HG02623 (cell line): ENCODE measurements around the gene RBMX.
"Not testable (repeated sequence)": the region's sequence is repeated elsewhere in the genome, so short reads cannot be mapped to it uniquely, and the experiment has no call there.

Experiments used
- ATAC-seq: cut with Tn5 transposase; IDR thresholded peaks from one replicate; pipeline ENCODE4 v1.9.1; 2021; ENCODE audit warnings: moderate library complexity; ENCODE audit not compliant: unreplicated experiment

Gene RBMX

DNA sequence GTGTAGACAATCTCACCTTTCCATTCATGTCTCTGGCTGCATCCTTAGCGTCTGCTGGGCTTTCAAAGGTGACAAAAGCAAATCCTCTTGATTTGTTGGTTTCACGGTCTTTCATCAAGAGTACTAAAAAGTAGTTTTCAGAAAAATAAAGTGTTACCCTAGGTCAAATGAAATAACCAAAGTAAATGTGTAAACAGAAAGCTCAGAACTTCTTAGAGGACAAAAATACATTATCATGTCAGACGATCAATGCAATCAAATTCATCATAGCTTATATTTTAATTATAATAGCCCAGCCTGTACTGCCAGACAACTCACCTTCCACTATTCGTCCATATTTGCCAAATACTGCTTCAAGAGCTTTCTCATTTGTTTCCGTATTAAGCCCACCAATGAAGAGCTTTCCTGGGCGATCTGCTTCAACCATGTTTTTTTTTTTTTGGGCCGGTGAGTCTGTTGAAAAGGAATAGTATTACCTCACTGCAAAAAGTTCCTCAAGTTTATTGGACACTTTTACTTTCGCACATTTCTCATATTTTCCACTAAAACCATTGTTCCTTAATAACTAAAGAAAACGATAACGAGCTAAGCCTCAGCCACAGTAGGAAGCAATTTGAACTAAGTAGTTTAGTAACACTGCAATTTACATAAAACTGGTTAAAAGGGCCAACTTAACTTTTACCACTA lies 1.4 kb downstream of the RBMX start:
- no peak for ATAC-seq

DNA sequence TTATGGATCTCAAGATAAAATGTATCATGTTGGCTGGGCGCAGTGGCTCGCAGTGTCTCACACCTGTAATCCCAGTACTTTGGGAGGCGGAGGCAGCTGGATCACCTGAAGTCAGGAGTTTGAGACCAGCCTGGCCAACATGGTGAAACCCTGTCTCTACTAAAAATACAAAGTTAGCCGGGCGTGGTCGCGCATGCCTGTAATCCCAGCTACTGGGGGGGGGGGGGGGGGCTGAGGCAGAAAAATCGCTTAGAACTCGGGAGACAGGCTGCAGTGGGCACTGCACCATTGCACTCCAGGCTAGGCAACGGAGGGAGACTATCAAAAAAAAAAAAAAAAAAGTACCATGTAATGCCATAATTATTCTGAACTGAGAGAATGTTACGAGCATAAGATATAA lies 2.1 kb downstream of the RBMX start:
- ATAC-seq = no peak

DNA sequence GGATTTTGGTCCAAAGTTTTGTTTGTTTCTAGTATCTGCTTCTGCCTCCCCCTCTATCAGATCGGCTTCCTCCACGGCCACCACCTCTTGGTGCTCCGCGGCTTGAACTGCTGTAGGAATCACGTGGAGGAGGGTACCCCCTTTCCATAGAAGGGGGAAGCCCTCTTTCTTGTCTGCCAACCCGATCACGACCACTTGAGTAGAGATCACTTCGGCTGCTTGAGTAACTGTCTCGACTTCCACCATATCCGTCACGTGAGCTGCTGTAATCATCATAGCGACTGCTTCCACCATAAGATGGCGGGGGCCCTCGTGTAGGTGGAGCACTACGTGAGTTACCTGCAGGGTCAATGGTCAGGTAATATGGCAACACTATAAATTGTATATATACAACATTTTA lies 6.4 kb downstream of the RBMX start:
- ATAC-seq = not testable (repeated sequence)

DNA sequence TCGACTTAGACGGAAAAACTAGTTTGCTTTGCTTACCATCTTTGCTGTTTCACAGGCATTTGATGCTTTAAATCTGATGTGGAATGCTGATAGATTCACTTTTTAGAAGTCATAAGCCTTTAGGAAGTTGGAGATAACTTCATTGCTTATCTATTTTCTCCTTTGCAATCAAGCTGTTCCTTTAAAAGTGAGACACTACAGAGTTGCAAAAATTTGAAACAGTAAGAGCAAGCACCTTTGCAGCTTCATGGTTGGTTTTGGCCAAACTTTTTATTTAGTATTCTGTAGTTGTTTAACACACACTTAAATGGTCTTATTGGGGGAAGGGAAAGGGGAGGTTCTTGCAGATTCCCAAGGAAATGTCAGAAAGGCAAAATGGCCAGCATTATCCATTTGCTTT lies 7.3 kb downstream of the RBMX start:
- ATAC-seq = not testable (repeated sequence)

DNA sequence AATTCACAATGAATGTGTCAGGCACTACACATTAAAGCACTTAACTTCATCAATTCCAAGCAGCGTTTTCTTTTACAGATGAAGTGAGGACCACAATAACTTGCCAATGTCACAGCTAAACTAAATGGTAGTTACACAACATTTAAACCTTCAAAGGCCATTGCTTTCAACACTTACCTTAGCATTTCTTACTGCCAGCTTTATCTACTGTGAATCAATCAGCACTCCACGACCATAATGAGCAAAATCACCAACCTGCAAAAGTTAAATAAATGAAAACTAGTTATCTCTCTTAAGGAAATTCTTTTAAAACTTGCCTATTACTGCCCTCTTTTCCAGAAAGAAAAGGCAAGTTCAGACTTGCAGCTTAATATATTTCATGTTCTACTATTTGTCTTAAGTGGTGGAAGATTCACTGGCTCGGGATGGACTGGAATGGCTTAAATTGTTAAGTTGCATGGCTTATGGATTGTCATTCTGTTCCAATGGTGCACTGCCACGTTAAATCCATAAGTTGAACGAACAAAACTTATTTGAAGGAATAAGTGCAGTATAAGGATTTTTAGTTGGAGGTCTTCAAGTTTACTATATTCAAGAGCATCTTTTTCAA lies 8.3 kb downstream of the RBMX start:
- no peak for ATAC-seq

DNA sequence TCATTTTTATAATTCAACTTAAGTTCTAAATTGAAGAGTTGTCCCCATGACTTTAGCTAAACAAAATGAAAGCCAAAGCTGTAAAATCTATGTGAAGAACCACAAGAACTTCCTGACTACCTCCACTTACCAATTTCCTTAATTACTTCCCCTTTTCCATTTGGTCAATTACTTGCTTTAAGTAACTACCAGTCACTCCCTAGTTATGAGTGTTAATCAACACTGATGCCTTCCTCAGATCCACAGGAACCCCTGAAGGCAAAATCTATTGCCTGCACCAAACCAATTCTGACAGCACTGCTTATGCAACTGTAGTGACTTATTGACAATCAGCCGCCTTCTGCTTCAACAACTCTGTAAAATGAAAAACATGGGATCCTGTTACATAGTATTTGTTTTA lies 10.5 kb downstream of the RBMX start:
- ATAC-seq = no peak

DNA sequence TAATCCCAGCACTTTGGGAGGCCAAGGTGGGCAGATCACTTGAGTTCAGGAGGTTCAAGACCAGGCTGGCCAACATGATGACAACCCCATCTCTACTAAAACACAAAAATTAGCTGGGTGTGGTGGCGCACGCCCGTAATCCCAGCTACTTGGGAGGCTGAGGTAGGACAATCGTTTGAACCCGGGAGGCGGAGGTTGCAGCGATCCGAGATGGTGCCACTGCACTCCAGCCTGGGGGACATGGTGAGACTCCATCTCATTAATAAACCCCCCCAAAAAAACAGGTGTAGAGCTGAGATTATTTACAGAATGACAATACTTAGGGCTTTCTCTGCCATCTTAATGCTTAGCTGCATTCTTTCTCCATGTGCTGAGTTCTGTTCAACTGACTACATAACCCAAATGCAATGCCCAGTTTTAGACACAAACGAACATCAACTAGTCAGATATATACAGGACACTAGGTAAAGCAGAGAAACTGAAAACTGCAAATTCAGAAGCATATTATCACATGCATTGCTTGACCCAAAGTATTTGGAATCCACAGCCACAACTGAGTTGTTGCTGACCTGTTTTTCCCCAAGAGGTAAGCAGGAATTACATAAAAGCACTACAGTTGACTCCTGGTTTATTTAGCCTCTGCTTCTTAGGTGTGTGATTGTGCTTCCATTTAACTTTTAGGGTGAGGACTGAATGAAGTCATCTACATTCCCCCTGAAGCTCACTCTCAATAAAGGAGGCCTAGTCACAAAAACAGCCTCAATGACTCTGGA lies 12.1 kb downstream of the RBMX start:
- no peak for ATAC-seq

DNA sequence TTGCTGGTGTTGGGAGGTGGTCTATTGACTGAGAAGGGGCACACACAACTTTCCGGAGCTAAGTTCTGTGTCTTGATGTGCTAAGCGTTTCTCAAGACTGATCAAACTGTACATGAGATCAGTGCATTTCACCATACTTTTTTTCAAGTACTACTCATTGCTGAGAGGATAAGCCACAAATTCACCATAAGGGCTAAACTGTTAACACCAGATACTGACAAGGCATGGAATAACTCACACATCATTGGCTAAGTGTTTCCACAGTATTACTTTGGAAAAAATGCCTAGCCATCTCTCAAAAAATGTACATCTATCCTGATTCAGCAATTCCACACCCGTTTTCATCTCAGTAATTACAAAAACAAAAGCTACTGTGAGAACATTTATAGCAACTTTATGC lies 13.0 kb downstream of the RBMX start:
- no peak for ATAC-seq

DNA sequence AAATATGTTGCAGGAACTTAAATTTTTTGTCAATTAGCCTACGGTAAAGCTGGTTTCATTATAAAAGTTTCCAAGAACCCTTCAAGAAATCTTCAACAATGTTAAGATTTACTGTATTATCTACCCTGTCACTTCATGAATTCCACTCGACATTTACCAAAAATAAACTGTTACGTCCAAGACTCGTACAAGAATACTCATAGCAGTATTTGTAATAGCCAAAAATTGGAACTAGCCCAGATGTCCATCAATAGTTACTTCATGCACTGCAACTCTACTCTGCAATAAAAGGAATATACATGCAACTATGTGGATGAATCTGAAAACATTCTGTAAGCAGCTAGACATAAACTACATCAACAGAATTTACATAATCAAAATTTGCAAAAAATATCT lies 13.4 kb downstream of the RBMX start:
- ATAC-seq = no peak

DNA sequence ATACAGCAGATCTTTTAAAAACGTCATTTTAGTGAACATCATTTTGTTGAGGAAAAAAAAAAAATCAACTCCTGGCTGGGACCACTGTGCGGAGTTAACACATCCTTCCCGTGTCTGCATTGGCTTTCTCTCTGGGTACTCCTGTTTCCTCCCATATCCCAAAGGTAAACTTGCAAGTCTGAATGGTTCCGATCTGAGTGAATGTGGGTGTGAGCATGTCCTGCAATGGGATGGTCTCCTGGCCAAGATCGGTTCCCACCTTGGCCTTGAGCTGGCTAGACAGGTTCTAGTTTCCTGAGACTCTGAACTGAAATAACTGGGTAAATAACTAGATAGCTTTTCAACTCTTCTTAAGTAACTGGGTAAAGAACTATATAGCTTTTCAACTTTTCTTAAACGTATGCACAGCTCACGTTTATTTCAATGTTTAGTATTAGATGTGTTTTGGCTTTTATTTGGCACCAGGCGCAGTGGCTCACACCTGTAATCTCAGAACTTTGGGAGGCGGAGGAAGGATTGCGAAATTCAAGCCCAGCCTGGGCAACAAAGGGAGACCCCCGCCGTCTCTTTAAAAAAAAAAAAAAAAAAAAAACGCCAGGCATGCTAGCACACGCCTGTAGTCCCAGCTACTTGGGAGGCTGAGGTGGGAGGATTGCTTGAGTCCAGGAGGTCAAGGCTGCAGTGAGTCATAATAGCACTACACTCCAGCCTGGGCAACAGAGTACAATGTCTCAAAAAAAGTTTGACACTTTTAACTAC lies 14.0 kb downstream of the RBMX start:
- no peak for ATAC-seq

DNA sequence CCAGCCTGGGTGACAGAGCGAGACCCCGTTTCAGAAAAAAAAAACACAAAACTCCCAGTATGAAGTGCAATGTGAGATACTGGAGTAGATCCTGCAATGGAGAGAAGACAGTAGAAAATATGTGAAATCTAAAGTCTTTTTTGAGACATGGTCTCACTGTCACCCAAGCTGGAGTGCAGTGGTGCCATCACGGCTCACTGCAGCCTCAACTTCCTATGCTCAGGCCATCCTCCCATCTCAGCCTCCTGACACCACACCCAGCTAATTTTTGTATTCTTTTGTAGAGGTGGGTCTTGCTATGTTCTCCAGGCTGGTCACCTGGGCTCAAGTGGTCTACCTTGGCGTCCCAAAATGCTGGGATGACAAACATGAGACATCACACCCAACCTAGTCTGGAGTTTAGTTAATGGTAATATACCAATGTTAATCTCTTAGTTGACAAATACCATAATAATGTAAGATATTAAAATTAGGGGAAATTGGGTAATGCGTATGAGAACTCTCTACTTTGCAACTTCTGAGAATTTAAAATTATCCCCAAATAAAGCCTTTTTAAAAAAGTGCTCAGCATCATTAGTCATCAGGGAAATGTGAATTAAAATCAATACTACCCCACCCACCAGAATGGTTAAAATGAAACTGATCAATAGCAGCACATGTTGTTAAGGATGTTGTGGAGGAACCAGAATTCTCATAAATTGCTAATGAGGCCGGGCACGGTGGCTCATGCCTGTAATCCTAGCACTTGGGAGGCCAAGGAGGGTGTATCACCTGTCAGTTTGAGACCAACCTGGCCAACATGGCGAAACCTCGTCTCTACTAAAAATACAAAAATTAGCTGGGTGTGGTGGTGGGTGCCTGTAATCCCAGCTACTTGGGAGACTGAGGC lies 15.0 kb downstream of the RBMX start:
- no peak for ATAC-seq

DNA sequence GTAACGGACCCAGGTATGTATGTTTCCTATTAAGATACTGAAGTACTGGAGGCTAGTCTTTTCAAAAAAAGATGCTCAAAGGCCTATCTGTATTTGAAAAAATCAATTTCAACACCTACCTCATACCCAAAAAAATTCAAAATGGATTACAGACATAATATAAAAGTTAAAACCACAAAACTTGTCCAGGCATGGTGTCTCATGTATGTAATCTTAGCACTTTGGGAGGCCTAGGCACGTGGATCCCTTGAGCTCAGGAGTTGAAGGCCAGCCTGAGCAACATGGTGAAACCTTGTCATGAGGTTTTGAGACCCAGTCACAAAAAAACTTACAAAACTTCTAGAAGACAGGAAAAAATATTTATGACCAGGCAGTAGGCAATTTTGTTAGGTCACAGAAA lies 16.7 kb downstream of the RBMX start:
- no peak for ATAC-seq

DNA sequence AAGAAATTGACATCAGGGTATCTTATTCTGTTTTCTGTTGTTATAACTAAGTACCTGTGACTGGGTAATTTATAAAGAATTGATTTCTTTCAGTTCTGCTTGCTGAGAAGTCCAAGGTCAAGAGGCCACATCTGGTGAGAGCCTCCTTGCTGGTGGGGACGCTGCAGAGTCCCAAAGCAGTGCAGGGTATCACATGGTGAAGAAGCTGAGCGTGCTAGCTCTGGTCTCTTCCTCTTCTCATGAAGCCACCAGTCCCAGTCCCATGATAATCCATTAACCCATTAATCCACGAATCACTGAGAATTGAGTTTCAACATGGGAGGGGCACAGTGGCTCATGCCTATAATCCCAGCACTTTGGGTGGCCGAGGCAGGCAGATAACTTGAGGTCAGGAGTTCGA lies 18.0 kb downstream of the RBMX start:
- ATAC-seq = no peak

DNA sequence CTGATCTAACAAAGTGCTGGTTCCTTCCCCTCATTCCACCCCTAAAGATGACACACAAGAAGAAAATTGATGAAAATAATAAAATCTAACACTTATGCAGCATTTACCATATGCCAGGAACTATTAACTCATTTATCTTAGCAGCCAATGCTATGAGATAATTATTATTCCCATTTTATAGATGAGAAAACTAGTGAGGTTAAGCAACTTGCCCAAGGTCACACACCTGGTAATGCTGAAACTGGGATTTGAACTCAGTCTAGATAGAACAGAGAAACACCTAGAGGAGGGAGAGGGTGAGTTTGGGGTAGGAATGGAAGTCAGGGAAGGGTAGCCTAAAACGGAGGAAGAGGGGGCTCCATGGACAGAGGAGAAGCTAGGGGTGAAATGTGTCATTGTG lies 18.6 kb downstream of the RBMX start:
- no peak for ATAC-seq

DNA sequence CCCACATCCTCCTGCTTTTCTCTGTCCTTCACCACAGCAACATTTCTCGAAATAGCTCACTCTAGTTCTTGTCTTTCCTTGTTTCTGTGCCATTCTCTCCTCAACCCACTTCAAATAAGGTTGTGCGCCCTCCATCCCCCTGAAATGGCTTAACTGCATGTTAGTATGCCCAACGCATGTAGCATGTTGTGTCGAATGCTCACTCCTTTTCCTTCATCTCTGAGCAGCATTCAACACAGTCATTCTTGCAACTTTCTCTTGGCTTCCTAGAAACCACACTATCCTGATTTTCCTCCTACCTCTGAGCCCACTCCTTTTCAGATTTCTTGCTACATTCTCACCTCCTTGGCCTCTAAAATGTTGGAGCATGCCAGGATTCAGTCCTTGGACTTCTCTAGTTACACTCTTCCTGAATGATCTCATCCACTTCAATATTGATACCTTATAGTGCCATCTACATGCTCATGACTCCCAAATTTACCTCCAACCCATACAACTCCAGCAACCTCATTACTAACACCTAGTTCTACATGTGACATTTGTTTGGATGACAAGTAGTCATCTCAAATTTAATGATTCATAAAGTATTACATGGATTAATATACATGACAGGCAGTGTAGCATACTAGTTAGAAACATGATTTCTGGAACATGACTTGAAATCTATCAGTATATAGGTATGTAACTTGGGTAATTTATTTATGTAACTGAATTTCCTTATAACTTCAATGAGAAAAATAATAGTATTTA lies 22.3 kb downstream of the RBMX start:
- ATAC-seq = no peak

DNA sequence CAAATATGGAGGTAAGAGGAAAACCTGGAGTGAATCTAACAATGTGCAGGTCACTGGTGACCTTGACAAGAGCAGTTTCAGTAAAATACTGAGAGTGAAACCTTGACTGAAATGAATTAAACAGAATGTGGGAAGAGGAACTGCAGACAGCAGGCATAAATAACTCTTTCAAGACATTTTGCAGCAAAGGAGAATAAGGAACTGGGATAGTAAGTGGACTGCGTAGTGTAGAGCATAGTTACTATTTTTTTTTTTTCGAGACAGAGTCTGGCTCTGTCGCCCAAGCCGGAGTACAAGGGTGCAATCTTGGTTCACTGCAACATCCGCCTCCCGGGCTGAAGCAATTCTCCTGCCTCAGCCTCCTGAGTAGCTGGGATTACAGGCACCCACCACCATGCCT lies 24.0 kb downstream of the RBMX start:
- ATAC-seq = peak; percentile 58

DNA sequence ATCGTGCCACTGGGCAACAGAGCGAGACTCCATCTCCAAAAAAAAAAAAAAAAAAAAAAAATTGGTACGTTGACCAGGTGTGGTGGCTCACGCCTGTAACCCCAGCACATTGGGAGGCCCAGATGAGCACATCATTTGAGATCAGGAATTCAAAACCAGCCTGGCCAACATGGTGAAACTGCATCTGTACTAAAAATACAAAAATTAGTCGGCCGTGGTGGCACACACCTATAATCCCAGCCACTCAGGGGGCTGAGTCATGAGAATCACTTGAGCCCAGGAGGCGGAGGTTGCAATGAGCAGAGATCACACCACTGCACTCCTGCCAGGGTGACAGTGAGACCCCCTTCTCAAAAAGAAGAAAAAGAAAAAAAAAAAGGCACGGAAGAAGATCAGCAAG lies 24.5 kb downstream of the RBMX start:
- no peak for ATAC-seq

DNA sequence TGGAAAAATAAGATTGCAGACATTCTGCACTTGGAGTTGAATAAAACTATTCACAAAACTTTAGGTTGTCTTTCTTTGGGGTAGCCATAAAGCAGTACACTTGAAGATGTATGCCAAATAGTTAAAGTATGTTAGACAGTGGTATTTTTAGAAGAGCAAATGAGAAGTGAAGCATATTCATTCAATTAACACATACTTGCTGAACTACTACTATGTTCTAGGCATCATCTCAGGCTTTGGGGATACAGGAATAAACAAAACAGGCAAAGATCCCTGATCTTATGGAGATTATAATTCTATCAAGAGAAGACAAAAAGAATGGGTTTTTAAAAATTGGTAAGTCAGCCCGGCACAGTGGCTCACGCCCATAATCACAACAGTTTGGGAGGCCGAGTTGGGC lies 29.0 kb downstream of the RBMX start:
- ATAC-seq = no peak

DNA sequence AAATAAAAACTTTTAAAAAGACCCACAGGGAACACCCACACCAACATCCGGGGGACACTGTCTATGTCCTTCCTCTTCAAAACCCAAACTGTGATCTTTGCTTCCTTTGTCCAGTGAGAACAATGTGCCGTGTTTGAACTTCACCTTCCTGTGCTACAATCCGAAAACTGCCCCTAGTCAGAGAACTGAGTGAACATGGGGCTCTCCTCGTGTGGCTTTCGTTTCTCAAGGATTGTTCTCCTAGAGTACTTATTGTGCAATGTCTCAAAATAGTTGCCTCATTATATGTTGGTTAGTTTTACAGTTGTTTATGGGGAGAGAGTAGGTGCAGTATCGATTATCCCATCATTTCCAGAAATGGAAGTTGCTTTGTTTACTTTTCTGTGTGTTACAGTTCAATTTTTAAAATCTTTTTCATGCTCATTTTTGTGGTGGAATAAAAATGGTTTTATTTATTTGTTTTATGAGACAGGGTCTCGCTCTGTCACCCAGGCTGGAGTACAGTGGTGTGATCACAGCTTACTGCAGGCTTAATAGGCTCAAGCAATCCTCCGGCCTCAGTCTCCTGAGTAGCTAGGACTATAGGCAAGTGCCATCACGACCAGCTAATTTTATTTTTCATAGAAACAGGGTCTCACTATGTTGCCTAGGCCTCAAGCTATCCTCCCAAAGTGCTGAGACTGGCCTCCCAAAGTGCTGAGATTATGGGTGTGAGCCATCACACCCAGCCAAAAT lies 29.9 kb downstream of the RBMX start:
- ATAC-seq = no peak
